HL-60 (cell line): ENCODE measurements around the gene RBBP8NL.
A peak's percentile ranks its signal among the peaks of the same experiment; 100 is the strongest.

Source experiments
- DNase-seq, 2 experiments: peaks; one replicate each; pipeline ENCODE4 v3.0.0-alpha.2; 2010 to 2020; ENCODE audit warnings: low read depth in 1 of 2, low spot score in 1 of 2
- H3K27ac ChIP-seq: fragments of 250-450 bp; sonication (Bioruptor Pico); replicated peaks from 2 replicates; pipeline ENCODE4 v1.5.1; 2020; ENCODE audit warnings: mild to moderate bottlenecking, moderate library complexity
- H3K27me3 ChIP-seq: fragments of 250-450 bp; sonication (Bioruptor Pico); 2 replicates; pipeline ENCODE4 v1.5.1; 2021; ENCODE audit warnings: mild to moderate bottlenecking, moderate library complexity; ENCODE audit not compliant: insufficient read depth, poor library complexity, severe bottlenecking
- H3K4me3 ChIP-seq: replicated peaks from 2 replicates; pipeline ENCODE4 v1.5.1; 2011; ENCODE audit warnings: mild to moderate bottlenecking, control low read depth, low read length; ENCODE audit not compliant: insufficient read depth
- CTCF ChIP-seq: IDR thresholded peaks from one replicate; pipeline ENCODE4 v1.5.1; 2011; ENCODE audit warnings: low read length, control low read depth, inconsistent platforms; ENCODE audit not compliant: insufficient read depth
- GABPA ChIP-seq: IDR thresholded peaks from 2 replicates; pipeline ENCODE4 v1.6.1; 2012; ENCODE audit warnings: low read depth
- POLR2AphosphoS5 ChIP-seq: IDR thresholded peaks from 2 replicates; pipeline ENCODE4 v1.6.1; 2012; ENCODE audit warnings: low read depth
- REST ChIP-seq: IDR thresholded peaks from 2 replicates; pipeline ENCODE4 v1.6.1; 2012; ENCODE audit warnings: low read depth; ENCODE audit not compliant: insufficient replicate concordance
- SPI1 ChIP-seq: IDR thresholded peaks from 2 replicates; pipeline ENCODE4 v1.6.1; 2012; ENCODE audit warnings: low read depth, mild to moderate bottlenecking, borderline replicate concordance

RBBP8NL gene

GRCh38 chr20:62409086-62409853, 18.1 kb downstream of the RBBP8NL start:
- no peak overlapping the region for H3K4me3 ChIP-seq
- H3K27me3 ChIP-seq, result no peaks in the 10 kb centered on the region
- no peak overlapping the region for H3K27ac ChIP-seq
- no peak for TF ChIP-seq GABPA
- no peak for TF ChIP-seq CTCF
- no peak for TF ChIP-seq REST
- no peak for TF ChIP-seq POLR2AphosphoS5
- TF ChIP-seq SPI1, result no peak
- DNase-seq, result no peak

GRCh38 chr20:62408640-62409039, 18.7 kb downstream of the RBBP8NL start:
- no peak overlapping the region for H3K4me3 ChIP-seq
- H3K27me3 ChIP-seq, result no peaks in the 10 kb centered on the region
- H3K27ac ChIP-seq, result no peak overlapping the region
- no peak for TF ChIP-seq GABPA
- DNase-seq, result no peak

GRCh38 chr20:62408055-62408454, 19.3 kb downstream of the RBBP8NL start:
- TF ChIP-seq SPI1 (no peak), GABPA (no peak), POLR2AphosphoS5 (no peak), REST (no peak), CTCF (no peak)
- no peak overlapping the region for H3K4me3 ChIP-seq
- H3K27ac ChIP-seq, result peak overlapping the region; percentile 90
- no peaks in the 10 kb centered on the region for H3K27me3 ChIP-seq
- DNase-seq, result no peak

GRCh38 chr20:62407221-62407992, 19.9 kb downstream of the RBBP8NL start, which contains the start of gene CABLES2:
TSS of gene CABLES2 (minus strand) at chr20:62407285. CDS start at chr20:62407276, 9 bp downstream.
- Histone ChIP-seq H3K4me3 (peak within 1 kb of the TSS; percentile 68), H3K27ac (peak within 1 kb of the TSS; percentile 90), H3K27me3 (no peaks in the 10 kb centered on the region)
- TF ChIP-seq GABPA (peak; percentile 36), REST (peak; percentile 52), CTCF (no peak), SPI1 (peak; percentile 49; the same call in 1 of the 2 replicates), POLR2AphosphoS5 (no peak)
- peak; percentile 79 to 92 for DNase-seq
